Parietal lobe (tissue), 1 donor: ENCODE data around the gene ZSCAN18. TPM values are rescaled to one million over a fixed set of nuclear protein-coding genes. Genes with fewer than 3 reads are reported as not detected.

Experiments
- total RNA-seq: library from RNA; depleted of rRNA; stranded (reverse); fragments of >200 nt; gene quantifications from one replicate; pipeline ENCODE4 v1.2.3, GENCODE V29; 2014

ZSCAN18 gene
- total RNA-seq, result 117 TPM

GRCh38 chr19:58097781-58098681 is at the start of gene ZSCAN18:
Gene ZSCAN18, minus strand, starts transcription at chr19:58098231. Its CDS starts 7,964 bp downstream, at chr19:58090267.

GRCh38 chr19:58059003-58059670 is 38.9 kb downstream of the ZSCAN18 start, which contains the start of gene ZNF135:
Gene ZNF135, plus strand, starts transcription at chr19:58059282. Its CDS starts 721 bp downstream, at chr19:58060003.

Other genes starting within 250 kb of the ZSCAN18 start
- gene ZNF587, start 248.4 kb downstream of the ZSCAN18 start, total RNA-seq, result 51.0 TPM
- gene ZNF814, start 209.2 kb downstream of the ZSCAN18 start, total RNA-seq, result 89.8 TPM
- gene ZNF417, start 181.6 kb downstream of the ZSCAN18 start, total RNA-seq, result 61.7 TPM
- 65.7 TPM for gene ZNF418, start 162.8 kb downstream of the ZSCAN18 start, total RNA-seq
- gene ZNF256, start 150.5 kb downstream of the ZSCAN18 start, total RNA-seq, result 19.7 TPM
- gene C19orf18, start 123.7 kb downstream of the ZSCAN18 start, total RNA-seq, result not detected
- gene ZNF606, start 95.4 kb downstream of the ZSCAN18 start, total RNA-seq, result 65.1 TPM
- 0.94 TPM for gene ZSCAN1, start 64.2 kb downstream of the ZSCAN18 start, total RNA-seq
- 40.4 TPM for gene ZNF135, start 38.9 kb downstream of the ZSCAN18 start, total RNA-seq
- 28.5 TPM for gene ZNF329, start 52.6 kb upstream of the ZSCAN18 start, total RNA-seq
- gene ZNF274, start 84.8 kb upstream of the ZSCAN18 start, total RNA-seq, result 43.8 TPM
- gene ZNF544, start 130.7 kb upstream of the ZSCAN18 start, total RNA-seq, result 72.0 TPM
- 27.5 TPM for gene ZNF8, start 180.7 kb upstream of the ZSCAN18 start, total RNA-seq
- gene ERVK3-1, start 207.1 kb upstream of the ZSCAN18 start, total RNA-seq, result 49.8 TPM
- 4.4 TPM for gene ZSCAN22, start 228.8 kb upstream of the ZSCAN18 start, total RNA-seq